GM19043 (cell line): ENCODE results near the gene CD96.
A peak's percentile ranks its signal among the peaks of the same experiment; 100 is the strongest.
"Not testable (repeated sequence)": the region's sequence is repeated elsewhere in the genome, so short reads cannot be mapped to it uniquely, and the experiment has no call there.

ENCODE experiments used
- ATAC-seq: cut with Tn5 transposase; IDR thresholded peaks from one replicate; pipeline ENCODE4 v1.9.1; 2021; ENCODE audit warnings: low read depth; ENCODE audit not compliant: unreplicated experiment

Gene CD96

GRCh38 chr3:111541911-111542483 is at the start of gene CD96:
TSS of gene CD96 (plus strand) at chr3:111542197. CDS start at chr3:111542249, 52 bp downstream.
- peak; percentile 31 for ATAC-seq

- no peak for ATAC-seq
Measured at GRCh38 chr3:111493276-111493675, 48.7 kb upstream of the CD96 start.

GRCh38 chr3:111496894-111497559 is 45.0 kb upstream of the CD96 start:
- no peak for ATAC-seq

DNA sequence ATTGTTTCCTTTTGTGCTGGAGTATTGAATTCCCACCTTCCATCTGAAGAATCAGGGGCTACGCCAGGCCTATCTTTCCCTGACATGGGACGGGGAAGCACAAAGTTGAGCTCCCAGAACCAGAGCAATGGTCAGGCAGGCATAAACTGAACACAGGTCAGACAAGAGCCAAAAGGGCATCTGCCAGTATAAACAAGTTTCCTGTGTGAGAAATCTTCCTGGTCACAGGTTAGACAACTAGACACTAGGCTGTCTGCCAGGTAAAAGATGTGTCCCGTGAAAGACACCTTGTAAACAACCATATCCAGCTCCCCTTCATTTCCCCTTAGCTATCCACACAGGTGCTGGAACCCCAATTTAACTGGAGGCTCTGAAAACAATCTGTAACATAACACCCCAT is 44.0 kb upstream of the CD96 start:
- no peak for ATAC-seq

- ATAC-seq: no peak
Measured at GRCh38 chr3:111506435-111506834, 35.6 kb upstream of the CD96 start.

DNA sequence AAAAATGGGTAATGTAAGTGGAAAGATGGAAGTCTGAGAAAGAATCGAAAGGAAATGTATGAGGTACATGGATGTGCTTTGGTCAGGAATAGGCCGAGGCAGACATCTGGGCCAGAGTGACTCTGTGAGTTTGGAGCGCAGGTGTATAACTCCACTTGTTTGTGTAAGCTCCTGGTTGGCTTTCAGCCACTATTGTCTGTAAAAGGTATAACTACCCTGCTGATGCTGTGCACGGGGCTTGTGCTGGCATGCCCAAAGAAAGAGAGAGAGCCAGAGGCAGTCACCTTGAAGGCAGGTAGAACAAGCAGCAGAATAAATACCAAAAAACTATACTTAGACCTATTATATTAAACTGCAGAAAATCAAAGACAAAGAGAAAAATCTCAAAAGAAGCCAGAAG is 32.7 kb upstream of the CD96 start:
- ATAC-seq: no peak

- ATAC-seq: no peak
Measured at GRCh38 chr3:111517801-111518200, 24.2 kb upstream of the CD96 start.

- no peak for ATAC-seq
Measured at GRCh38 chr3:111519178-111519855, 22.7 kb upstream of the CD96 start.

GRCh38 chr3:111521891-111522290 is 20.1 kb upstream of the CD96 start:
- ATAC-seq: no peak

GRCh38 chr3:111524486-111524885 is 17.5 kb upstream of the CD96 start:
- ATAC-seq: not testable (repeated sequence)

DNA sequence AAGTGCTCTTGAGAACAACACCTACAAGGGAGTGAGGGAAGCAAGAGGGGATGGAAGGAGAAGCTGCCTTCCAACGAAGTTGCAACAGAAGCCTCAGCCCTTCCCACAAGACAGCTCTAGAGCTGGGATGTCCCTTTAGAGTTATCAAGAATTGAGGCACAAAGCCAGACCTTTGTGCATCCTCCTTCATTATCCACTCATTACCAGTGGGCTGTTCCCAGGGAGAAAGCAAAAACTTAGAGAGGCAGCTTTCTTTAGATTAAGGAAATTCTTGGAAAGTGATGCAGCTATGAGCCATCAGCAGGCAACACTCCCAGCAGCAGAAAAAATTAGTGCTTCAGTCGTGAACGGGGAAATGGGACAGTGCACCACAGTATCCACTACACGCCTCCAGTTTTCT is 10.6 kb upstream of the CD96 start:
- no peak for ATAC-seq

DNA sequence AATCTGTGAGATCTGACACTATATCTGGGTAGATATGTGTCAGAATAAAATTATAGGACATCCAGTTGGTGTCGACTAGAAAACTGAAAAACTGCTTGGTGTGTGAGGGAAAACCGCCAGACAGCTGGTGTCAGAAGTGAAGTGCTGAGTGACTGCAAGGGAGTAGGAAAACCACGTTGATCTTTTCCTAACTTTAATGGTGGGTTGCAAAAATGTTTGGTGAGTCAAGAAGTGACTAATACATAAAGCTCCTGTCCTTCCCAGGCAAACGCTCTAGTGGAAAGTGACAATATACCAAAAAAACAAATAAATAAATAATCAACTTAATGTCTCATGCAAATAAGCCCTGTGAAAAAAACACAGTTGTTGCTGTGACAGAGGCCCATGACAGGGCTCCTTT is 7.3 kb upstream of the CD96 start:
- no peak for ATAC-seq

DNA sequence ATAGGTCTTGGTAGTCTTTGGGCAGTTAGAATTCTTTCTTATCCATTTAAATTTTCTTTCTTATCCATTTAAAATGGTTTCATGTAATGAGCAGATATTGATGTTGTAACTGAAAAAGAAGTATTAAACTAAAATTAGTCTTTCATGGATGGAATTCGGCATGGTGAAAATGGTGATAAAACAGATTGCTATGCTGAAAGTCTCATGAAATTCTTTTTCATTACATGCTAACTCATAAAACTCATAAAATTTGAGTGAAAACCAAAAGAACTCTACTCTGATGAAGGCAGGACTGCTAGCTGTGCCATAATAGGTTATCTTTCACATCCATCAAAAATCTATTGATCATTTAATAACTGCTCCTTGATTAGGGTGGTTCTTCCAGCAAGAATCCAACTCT is 3.9 kb upstream of the CD96 start:
- ATAC-seq: no peak

GRCh38 chr3:111538681-111539083 is 3.3 kb upstream of the CD96 start:
- peak; percentile 24 for ATAC-seq

- ATAC-seq: peak; percentile 60
Measured at GRCh38 chr3:111539351-111540331, 2.4 kb upstream of the CD96 start.

DNA sequence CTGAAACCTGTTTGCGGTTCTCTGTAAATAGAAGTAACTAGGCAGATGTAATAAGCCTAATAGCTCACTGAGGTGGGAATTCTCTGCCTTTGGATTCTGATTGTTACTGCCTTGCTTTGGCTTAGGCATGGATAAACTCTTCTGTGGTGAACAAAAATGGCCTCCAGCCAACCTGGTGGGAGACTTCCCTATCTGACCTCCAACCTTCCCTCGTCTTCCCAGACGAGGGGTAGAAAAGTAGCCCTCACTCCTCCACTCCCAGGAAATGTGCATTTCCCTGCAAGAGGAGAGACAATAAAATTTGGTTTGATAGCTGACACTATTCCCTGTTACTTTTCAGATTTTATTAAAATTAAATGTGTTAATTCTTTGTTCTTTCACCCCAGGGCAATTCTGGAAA is 606 bp upstream of the CD96 start:
- ATAC-seq: no peak

- ATAC-seq: no peak
Measured at GRCh38 chr3:111542611-111543300, 759 bp downstream of the CD96 start.

- no peak for ATAC-seq
Measured at GRCh38 chr3:111545349-111545748, 3.4 kb downstream of the CD96 start.

DNA sequence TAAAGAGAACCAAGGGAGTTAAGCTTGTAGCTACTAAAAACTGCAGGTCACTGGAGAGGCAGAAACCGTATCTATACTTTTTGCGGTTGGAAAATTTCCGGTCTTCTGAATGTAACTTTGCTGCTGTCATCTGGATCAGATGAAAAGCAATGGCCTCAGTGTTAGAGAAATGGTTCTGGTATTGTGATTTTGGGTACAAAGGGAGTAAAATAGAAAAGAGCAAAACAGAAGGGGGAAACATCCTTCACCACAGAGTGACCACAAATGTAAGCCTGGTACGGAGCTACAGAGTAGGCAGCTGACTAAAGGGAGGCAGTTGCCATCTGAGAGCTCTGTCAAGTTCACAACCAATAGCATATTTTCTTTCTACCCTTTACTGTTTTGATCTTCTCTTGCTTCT is 5.6 kb downstream of the CD96 start:
- ATAC-seq: peak; percentile 71

DNA sequence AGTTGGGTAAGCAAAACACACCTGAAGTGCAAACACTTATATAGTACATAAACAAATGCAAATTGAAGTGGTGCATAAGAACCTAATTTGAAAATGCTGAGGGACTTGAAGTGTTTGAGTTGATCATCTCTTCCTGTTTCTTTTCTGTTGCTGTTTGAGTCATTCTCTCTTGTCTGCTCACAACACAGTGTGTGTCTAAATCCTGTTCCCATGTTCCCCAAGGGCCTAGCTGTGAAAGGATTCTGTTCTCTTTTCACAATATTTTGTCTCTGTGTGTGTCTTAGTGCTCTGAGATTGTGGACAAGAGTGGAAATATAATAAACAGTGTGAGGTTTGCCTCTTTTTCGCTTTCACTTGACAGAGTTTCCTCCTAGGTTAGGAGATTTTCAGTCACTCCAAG is 6.1 kb downstream of the CD96 start:
- ATAC-seq: peak; percentile 73
